ENCODE measurements around the gene CEP128.

DNA sequence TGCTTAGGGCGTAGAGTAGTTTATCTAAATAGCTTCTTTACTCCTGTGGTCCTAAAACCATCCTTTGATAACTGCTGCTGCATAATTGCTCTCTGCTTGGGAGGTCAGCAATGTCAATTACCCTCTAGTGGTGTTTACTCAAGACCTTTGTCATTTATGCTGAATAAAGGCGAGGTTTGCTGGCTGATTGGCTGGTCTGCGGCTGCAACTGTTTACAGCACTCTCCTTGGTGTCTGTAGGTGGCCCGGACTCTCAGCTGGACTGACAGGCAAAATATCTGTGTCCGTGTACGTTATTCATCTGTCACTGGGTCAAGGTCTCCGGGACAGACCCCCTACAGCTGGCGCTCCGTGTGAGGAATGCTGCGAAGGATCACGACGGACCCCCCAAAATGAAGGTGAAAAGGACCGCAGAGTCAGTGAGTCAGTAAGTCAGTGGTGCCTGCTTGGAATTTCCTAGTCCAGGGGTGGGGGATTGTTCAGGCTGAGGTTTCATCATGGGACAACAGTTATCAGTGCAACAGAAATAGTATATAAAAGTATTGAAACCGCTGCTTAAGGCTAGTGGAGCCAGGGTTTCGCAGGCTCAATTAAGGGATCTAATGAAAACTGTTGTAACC lies 476.9 kb downstream of the CEP128 start:
- TF ChIP-seq CTCF (conservative IDR thresholded peaks at IDR 0.05; ENCODE audit: low read depth in 2 of 2) (no peak), POLR2AphosphoS5 (IDR thresholded peaks at IDR 0.05; ENCODE audit: low read depth) (no peak), EZH2 (IDR thresholded peaks at IDR 0.05; ENCODE audit: low read depth, unreplicated experiment) (no peak), NANOG (IDR thresholded peaks at IDR 0.05; ENCODE audit: borderline replicate concordance) (peak; percentile 95), EZH2phosphoT487 (IDR thresholded peaks at IDR 0.05; ENCODE audit: unreplicated experiment) (no peak)
- TF ChIP-seq, protein P1, sequence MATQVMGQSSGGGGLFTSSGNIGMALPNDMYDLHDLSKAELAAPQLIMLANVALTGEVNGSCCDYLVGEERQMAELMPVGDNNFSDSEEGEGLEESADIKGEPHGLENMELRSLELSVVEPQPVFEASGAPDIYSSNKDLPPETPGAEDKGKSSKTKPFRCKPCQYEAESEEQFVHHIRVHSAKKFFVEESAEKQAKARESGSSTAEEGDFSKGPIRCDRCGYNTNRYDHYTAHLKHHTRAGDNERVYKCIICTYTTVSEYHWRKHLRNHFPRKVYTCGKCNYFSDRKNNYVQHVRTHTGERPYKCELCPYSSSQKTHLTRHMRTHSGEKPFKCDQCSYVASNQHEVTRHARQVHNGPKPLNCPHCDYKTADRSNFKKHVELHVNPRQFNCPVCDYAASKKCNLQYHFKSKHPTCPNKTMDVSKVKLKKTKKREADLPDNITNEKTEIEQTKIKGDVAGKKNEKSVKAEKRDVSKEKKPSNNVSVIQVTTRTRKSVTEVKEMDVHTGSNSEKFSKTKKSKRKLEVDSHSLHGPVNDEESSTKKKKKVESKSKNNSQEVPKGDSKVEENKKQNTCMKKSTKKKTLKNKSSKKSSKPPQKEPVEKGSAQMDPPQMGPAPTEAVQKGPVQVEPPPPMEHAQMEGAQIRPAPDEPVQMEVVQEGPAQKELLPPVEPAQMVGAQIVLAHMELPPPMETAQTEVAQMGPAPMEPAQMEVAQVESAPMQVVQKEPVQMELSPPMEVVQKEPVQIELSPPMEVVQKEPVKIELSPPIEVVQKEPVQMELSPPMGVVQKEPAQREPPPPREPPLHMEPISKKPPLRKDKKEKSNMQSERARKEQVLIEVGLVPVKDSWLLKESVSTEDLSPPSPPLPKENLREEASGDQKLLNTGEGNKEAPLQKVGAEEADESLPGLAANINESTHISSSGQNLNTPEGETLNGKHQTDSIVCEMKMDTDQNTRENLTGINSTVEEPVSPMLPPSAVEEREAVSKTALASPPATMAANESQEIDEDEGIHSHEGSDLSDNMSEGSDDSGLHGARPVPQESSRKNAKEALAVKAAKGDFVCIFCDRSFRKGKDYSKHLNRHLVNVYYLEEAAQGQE (IDR thresholded peaks at IDR 0.05; ENCODE audit: unreplicated experiment), result no peak
